ENCODE measurements around the gene LMBR1. TPM values are rescaled to one million over a fixed set of nuclear protein-coding genes. Genes with fewer than 3 reads are reported as not detected.
"Not testable (repeated sequence)": the region's sequence is repeated elsewhere in the genome, so short reads cannot be mapped to it uniquely, and the experiment has no call there.

The LMBR1 gene
- total and polyA plus RNA-seq, 2 donors (not counting 1 experiment from before 2014, with no cell fraction given): 30.8 to 41.6 TPM

GRCh38 chr7:156881679-156882078 lies 11.3 kb downstream of the LMBR1 start:
- H3K79me2 ChIP-seq (ENCODE audit: control insufficient read depth, insufficient read depth, low read length): no peaks in the 10 kb centered on the region
- TF ChIP-seq EZH2 (IDR thresholded peaks at IDR 0.05; ENCODE audit: low read length, missing control alignments) (no peak), CTCF (conservative IDR thresholded peaks at IDR 0.05 in 1 of 2, IDR thresholded peaks at IDR 0.05 in 1 of 2; ENCODE audit: low read depth in 1 of 2, low read length in 2 of 2) (no peak)
- no peak for DNase-seq (ENCODE audit: low read depth in 2 of 2)

GRCh38 chr7:156875766-156876165 lies 17.2 kb downstream of the LMBR1 start:
- no peak overlapping the region for H3K27ac ChIP-seq (ENCODE audit: insufficient read depth, low read length)
- H3K9me3 ChIP-seq (ENCODE audit: control insufficient read depth, insufficient read depth, low read depth, low read length): no peaks in the 10 kb centered on the region
- no peak overlapping the region for H3K4me2 ChIP-seq (ENCODE audit: extremely low read depth, insufficient read depth, low read length)
- no peaks in the 10 kb centered on the region for H3K27me3 ChIP-seq (ENCODE audit: control insufficient read depth, insufficient read depth, low read length)
- H3K36me3 ChIP-seq (ENCODE audit: control insufficient read depth, insufficient read depth, low read length): no peaks in the 10 kb centered on the region
- TF ChIP-seq CTCF (conservative IDR thresholded peaks at IDR 0.05 in 1 of 2, IDR thresholded peaks at IDR 0.05 in 1 of 2; ENCODE audit: low read depth in 1 of 2, low read length in 2 of 2) (no peak), EZH2 (IDR thresholded peaks at IDR 0.05; ENCODE audit: low read length, missing control alignments) (no peak)
- no peak overlapping the region for H3K4me3 ChIP-seq (replicated peaks in 1 of 4; ENCODE audit: control extremely low read depth in 1 of 4, insufficient read depth in 1 of 4, low read depth in 3 of 4, low read length in 4 of 4)
- H3K9ac ChIP-seq (ENCODE audit: insufficient read depth, low read length): no peak overlapping the region
- H3K4me1 ChIP-seq (ENCODE audit: control insufficient read depth, extremely low read depth, insufficient read depth, low read length): no peaks in the 10 kb centered on the region
- no peaks in the 10 kb centered on the region for H4K20me1 ChIP-seq (ENCODE audit: control insufficient read depth, extremely low read depth, insufficient read depth, low read length)
- H3K79me2 ChIP-seq (ENCODE audit: control insufficient read depth, insufficient read depth, low read length): no peaks in the 10 kb centered on the region
- no peak overlapping the region for H2AFZ ChIP-seq (ENCODE audit: low read length)
- DNase-seq (ENCODE audit: low read depth in 2 of 2): no peak

More at GRCh38 chr7:156881679-156882078, 11.3 kb downstream of the LMBR1 start:
- Histone ChIP-seq H3K27me3 (ENCODE audit: control insufficient read depth, insufficient read depth, low read length) (no peaks in the 10 kb centered on the region), H3K36me3 (ENCODE audit: control insufficient read depth, insufficient read depth, low read length) (no peaks in the 10 kb centered on the region), H3K4me3 (replicated peaks in 1 of 4; ENCODE audit: control extremely low read depth in 1 of 4, insufficient read depth in 1 of 4, low read depth in 3 of 4, low read length in 4 of 4) (no peak overlapping the region), H3K9me3 (ENCODE audit: control insufficient read depth, insufficient read depth, low read depth, low read length) (no peaks in the 10 kb centered on the region), H3K9ac (ENCODE audit: insufficient read depth, low read length) (no peak overlapping the region), H3K4me2 (ENCODE audit: extremely low read depth, insufficient read depth, low read length) (no peak overlapping the region), H4K20me1 (ENCODE audit: control insufficient read depth, extremely low read depth, insufficient read depth, low read length) (no peaks in the 10 kb centered on the region), H3K27ac (ENCODE audit: insufficient read depth, low read length) (no peak overlapping the region), H2AFZ (ENCODE audit: low read length) (no peak overlapping the region), H3K4me1 (ENCODE audit: control insufficient read depth, extremely low read depth, insufficient read depth, low read length) (no peaks in the 10 kb centered on the region)

- H4K20me1 ChIP-seq (ENCODE audit: control insufficient read depth, extremely low read depth, insufficient read depth, low read length): not testable (repeated sequence)
Measured at GRCh38 chr7:156868363-156868762, 24.6 kb downstream of the LMBR1 start.

More at GRCh38 chr7:156868363-156868762, 24.6 kb downstream of the LMBR1 start:
- H3K4me1 ChIP-seq (ENCODE audit: control insufficient read depth, extremely low read depth, insufficient read depth, low read length); H3K27me3 ChIP-seq (ENCODE audit: control insufficient read depth, insufficient read depth, low read length); H3K9me3 ChIP-seq (ENCODE audit: control insufficient read depth, insufficient read depth, low read depth, low read length); DNase-seq (ENCODE audit: low read depth in 2 of 2); H3K4me2 ChIP-seq (ENCODE audit: extremely low read depth, insufficient read depth, low read length); H3K4me3 ChIP-seq (replicated peaks in 1 of 4; ENCODE audit: control extremely low read depth in 1 of 4, insufficient read depth in 1 of 4, low read depth in 3 of 4, low read length in 4 of 4); H3K36me3 ChIP-seq (ENCODE audit: control insufficient read depth, insufficient read depth, low read length); H3K27ac ChIP-seq (ENCODE audit: insufficient read depth, low read length); H2AFZ ChIP-seq (ENCODE audit: low read length); H3K9ac ChIP-seq (ENCODE audit: insufficient read depth, low read length); H3K79me2 ChIP-seq (ENCODE audit: control insufficient read depth, insufficient read depth, low read length): not testable (repeated sequence)

Data from fibroblast of lung (primary cell).